SH-SY5Y (cell line): ENCODE results near the gene FAM20B.

Experiments
- GATA2 ChIP-seq: IDR thresholded peaks from 2 replicates; pipeline ENCODE4 v1.6.1; 2011; ENCODE audit warnings: mild to moderate bottlenecking, low read depth, low read length
- GATA3 ChIP-seq: IDR thresholded peaks from 2 replicates; pipeline ENCODE4 v1.6.1; 2011; ENCODE audit warnings: low read depth, mild to moderate bottlenecking, low read length, moderate library complexity

FAM20B gene

DNA sequence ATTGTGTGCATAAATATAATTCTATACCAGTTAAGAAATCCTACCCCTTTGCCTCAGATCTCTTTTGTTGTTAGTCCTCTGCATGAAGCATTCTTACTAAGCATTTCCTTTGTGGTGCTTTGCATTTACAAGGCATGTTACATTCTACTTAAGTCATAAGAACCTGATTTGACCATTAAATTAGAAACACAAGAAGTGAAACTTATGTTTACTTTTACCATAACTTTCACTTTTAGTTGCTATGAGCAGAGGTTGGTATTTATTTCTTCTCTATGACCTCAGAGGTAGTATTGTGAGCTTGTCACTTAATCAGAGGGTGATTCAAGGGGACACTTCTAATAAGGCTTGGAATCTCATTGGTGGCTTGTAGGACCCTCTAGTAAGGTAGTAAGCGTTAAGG lies 9.0 kb downstream of the FAM20B start:
- TF ChIP-seq GATA3 = no peak
- no peak for TF ChIP-seq GATA2

DNA sequence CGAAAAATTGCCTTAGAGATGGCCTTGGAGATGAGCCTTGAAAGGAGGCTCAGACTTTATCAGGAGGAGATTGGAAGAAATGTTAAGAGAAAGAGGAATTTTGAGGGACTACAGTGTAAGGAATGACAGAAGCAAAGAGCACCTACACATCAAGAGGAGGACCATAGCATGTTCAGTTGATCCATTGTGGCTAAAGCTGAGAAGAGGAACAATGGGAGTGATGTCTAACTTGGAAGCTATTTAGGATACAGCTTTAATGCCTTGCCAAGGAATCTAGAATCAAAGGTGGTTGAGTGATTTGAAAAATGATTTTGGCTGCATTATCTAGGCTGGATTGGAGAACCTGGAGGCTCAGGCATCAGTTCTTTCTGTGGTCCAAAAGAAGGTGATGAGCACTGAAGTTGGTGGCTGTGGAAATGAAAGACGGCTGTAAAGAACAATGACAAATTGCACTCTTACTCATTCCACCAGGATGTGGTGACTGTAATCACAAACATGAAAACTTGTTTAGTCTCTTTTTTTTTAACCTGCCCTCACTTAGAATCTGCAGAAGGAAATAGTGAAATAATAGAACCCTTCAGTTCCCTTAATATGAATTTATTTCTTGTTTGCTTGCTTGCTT lies 11.3 kb downstream of the FAM20B start:
- no peak for TF ChIP-seq GATA3
- no peak for TF ChIP-seq GATA2

DNA sequence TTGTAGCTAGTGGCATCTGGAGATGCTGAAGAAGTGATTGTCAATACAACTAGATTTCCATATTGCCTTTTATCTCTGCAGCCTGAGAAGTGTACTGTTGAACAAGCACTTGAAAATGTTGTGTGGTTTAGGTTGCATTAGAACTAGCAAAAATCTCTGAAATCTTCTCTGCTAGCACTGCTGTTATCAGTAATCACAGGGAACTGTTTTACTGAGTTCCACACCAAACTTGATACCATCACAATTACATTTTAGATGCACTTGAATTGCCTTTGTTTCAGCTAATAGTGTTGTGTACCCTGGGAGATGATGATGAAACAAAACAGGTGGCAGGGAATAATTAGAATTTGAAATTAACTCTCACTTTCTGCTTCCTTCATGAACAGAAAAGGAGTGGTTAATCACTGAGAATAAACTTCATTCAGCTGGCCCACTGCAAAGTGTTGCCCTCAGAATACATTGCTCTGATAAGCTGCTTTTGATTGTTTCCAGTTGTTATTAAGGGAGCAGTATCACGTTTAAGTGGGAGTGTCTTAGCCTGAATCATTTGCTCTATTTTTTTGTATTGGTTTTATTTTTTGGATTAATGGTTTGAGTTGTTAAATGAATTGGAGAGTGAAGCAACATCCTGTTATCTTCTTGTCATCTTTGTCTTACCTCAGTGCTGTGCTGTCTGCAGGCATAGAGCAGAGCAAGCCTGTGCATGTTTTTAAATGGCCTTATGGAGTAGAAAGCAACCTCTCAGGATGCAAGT lies 13.0 kb downstream of the FAM20B start:
- TF ChIP-seq GATA3 = peak; percentile 96
- peak; percentile 86 for TF ChIP-seq GATA2

DNA sequence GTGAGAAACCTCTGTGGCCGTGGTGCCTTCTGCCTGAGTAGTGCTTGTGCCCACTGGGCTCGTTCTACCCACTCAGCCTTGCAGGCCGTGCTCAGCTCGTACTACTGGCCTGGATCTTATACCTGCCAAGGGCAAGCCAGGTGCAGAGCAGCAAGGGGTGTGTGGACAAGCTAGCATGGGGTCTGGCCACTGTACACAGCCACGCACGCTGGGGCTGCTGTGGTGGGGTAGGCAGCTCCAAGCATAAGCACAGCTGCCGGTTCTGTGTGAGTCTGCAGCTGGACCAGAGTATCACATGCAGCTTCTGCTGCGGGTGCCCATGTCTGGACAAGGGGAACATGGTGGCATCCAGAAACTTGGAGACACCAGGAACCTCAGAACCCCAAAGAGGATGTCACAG lies 16.4 kb downstream of the FAM20B start:
- TF ChIP-seq GATA3 (no peak), GATA2 (no peak)

DNA sequence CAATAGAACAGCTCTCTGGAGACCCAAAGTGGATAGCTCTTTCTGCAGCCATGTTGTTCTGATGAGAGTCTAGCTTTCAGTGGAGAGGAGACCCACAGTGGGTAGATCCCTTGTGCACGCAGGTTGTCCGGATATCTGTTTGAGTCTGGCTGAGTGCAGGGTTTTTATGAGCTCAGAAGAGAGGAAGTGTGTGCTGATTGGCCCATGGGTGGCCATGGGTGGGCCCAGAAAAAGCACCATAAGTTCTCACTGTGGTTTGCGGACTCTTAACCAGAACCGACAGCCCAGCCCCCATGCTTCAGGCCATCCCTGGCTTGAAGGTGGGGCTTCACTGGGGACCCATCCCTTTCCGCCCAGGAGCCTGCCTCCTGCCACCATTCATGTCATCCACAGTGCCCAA lies 17.0 kb downstream of the FAM20B start:
- no peak for TF ChIP-seq GATA2
- TF ChIP-seq GATA3 = no peak

DNA sequence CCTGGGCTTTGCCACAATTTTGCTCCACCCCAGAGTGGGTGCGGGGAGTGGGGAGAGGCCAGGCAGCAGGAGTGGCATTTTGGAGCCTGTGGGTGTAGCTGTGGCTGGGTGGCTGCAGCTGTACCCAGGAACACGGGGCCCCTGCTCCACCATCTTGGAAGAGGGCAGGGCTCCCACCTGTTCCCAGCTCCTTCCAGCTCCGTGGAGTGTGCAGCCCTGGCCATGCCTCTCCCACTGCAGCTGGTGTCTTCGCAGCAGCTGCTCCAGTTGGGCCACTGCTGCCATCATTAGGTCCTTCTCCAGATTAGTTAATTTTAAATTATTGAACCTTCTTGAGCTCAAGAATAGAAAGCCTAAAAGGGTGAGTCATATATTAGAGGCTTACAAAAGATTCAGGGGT lies 17.6 kb downstream of the FAM20B start:
- no peak for TF ChIP-seq GATA2
- TF ChIP-seq GATA3 = no peak

DNA sequence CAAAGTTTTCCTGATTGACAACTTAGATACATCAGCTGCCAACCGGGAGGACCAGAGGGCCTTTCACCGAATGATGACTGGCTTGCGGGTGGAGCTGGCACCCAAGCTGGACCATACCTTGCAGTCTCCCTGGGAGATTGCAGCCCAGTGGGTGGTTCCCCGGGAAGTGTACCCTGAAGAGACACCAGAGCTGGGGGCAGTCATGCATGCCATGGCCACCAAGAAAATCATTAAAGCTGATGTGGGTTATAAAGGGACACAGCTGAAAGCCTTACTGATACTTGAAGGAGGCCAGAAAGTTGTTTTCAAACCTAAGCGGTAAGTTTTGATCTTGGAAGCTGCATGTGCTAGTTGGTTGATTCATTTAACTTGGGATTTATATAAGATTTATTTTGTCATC lies 18.2 kb downstream of the FAM20B start:
- TF ChIP-seq GATA2 (no peak), GATA3 (no peak)

DNA sequence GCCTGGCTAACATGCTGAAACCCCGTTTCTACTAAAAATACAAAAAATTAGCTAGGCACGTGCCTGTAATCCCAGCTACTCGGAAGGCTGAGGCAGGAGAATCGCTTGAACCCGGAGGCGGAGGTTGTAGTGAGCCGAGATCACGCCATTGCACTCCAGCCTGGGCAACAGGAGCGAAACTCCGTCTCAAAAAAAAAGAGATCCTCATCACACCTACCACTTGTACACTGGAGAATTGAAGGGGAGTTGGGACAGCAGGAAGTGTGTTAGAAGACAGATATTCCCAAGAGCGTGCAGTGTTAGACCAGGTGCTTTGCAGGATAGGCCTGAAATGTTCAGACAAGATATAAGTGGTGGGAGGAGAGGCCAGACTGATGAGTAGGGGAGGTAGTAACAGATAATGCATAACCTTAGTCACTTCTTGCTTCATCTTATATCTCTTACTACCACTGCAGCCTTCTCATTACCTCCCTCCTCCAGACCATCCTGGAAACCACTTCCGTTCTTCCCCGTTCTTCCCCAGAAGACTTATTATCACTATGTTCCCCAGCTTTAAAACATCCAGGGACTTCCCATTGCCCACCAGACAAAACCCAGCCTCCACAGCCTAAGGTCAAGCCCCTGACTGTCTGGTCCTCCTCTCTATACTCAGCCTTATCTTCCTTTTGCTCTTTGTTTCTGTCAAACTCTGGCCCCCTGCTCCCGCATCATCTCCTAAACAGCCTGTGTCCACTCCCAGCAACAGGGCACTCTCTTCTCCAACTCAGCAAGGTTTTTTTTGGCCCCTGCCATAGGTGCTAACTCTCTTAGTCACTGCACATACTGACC lies 21.3 kb downstream of the FAM20B start:
- TF ChIP-seq GATA2 (no peak), GATA3 (no peak)

DNA sequence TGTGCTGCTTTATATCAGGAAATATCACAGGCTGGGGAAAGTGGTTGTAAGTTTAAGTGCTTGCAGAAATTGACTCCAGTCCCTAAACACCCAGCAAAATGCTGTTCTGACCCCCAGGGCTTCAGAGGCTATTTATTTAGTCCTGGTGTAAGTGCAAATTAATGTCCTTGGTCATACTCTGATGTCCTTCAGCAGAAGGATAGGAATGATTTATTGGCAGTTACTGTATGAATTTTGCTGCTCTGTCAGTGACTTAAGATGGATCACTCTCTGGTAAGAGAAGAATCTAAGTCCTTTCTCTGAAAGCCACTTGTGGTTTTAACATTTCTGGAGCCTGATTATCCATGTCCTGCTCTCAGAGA lies 21.9 kb downstream of the FAM20B start:
- no peak for TF ChIP-seq GATA3
- TF ChIP-seq GATA2 = no peak

DNA sequence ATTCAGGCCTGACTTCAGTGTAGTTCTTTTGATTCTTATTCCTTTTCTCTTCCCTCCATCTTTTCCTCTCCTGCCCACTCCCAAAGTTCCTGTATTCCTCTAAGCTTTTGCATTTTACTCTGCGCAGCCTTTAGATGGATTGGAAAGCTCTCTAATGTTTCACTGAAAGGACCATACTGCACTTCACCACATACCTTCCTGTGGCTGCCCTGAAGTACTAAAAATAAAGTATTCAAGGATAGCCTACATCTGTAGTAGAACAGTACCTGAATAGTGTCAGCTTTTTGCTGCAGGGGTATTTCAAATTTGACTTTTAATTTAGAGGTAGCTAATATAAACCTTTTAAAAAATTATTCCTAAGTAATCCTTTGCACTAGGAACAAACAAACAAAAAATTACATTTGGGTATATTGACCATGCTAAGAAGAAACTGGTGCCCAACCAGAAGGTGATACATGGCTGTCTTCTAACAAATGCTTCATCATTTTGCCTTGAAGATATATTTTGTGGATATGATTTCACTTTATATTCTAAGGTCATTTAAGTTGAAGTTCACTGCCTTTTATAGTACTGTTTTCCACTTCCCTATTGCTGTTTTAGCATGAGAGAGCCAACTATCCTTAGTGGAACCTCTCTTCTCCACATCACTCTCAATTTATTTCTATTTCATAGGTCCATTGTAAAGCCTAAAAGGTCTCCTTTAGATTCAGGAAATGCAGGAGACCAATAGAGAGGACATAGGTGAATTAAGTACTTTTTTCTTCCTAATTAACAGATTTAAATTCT lies 22.8 kb downstream of the FAM20B start:
- TF ChIP-seq GATA3 (no peak), GATA2 (no peak)

DNA sequence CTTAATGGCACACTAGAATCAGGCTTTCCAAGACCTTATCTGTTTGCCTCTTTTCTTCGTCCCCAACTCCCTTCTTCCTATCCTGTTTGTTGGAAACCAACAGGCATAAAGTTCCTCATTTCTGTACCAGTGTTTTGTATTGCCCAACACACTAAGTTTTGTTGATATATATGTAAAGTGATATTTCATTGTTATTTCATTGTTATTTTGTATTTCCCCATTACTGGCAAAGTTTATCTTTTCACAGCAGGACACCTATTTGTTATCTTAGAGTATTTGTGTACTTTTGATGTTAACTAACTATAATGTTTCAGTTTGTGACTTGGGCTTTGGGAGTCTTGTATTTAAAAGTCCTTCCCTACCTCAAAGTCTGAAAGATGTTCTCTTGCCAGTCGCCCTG lies 27.1 kb downstream of the FAM20B start:
- no peak for TF ChIP-seq GATA3
- TF ChIP-seq GATA2 = no peak

DNA sequence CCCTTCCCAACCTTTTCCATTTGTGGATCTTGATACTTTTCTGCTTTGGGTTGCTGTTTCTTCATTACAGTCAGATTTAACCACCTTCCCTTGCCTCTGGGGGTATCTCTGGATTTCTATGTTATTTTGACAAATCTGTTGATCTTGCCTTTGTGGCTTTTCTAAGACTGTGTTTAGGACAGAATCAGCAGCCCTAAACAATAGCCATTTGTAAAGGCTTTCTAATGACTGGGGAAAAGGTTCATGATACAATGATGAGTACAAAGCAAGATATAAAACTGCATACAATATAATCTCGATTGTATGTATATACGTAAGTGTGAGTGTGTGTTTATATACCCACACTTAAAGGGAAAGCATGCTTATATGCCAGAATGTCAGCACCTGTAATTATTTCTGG lies 27.8 kb downstream of the FAM20B start:
- TF ChIP-seq GATA2 (no peak), GATA3 (no peak)

DNA sequence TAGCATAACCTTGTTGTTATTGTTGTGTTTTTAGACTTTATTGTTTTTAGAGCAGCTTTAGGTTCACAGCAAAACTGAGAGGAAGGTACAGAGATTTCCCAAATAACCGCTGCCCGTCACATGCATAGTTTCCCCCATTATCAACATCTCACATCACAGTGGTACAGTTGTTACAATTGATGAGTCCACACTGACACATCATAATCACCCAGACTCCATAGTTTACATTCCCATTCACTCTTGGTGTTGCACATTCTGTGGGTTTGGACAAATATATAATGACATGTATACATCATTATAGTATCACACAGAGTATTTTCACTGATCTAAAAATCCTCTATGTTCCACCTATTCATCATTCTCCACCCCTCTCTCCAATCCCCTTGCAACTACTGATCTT lies 30.2 kb downstream of the FAM20B start:
- TF ChIP-seq GATA3 = no peak
- no peak for TF ChIP-seq GATA2
